ENCODE measurements around the gene ISM1. TPM values are rescaled to one million over a fixed set of nuclear protein-coding genes. Genes with fewer than 3 reads are reported as not detected.

The ISM1 gene
- total and polyA plus RNA-seq, 2 experiments from 2014 or later, result 0.15 to 0.63 TPM

- Histone ChIP-seq H3K9me2 (ENCODE audit: insufficient read depth) (no peaks in the 10 kb centered on the region), H3K79me2 (replicated peaks; ENCODE audit: insufficient read depth) (no peaks in the 10 kb centered on the region), H3K27me3 (ENCODE audit: insufficient read depth) (no peaks in the 10 kb centered on the region), H4K20me1 (replicated peaks; ENCODE audit: insufficient read depth) (no peaks in the 10 kb centered on the region), H3F3A (replicated peaks; ENCODE audit: low read depth) (no peaks in the 10 kb centered on the region), H2AFZ (no peak overlapping the region), H3K4me2 (no peak overlapping the region), H3K27ac (ENCODE audit: low read depth) (no peak overlapping the region), H3K4me1 (ENCODE audit: insufficient read depth) (peaks cover 3% of the 10 kb centered on the region; the same call in 1 of the 2 replicates), H3K4me3 (no peak overlapping the region), H3K36me3 (ENCODE audit: insufficient read depth) (no peaks in the 10 kb centered on the region)
- Mint-ChIP-seq H3K4me3 (no peak overlapping the region), H3K36me3 (ENCODE audit: low read depth) (no peaks in the 10 kb centered on the region), H3K4me1 (peaks cover 9% of the 10 kb centered on the region), H3K27ac (no peak overlapping the region), H3K27me3 (ENCODE audit: insufficient read depth, low read depth, poor library complexity) (peaks cover 7% of the 10 kb centered on the region), H3K9me3 (no peaks in the 10 kb centered on the region)
- no peak for ATAC-seq
- DNase-seq (ENCODE audit: low spot score), result no peak
- TF ChIP-seq EZH2phosphoT487 (IDR thresholded peaks at IDR 0.05; ENCODE audit: unreplicated experiment), result no peak
- TF ChIP-seq CREB1 (CRISPR knock-in tag; IDR thresholded peaks at IDR 0.05; ENCODE audit: low read depth), result no peak
- no peak for TF ChIP-seq NANOG (IDR thresholded peaks at IDR 0.05; ENCODE audit: borderline replicate concordance)
- no peak for TF ChIP-seq ZNF114 (CRISPR knock-in tag; IDR thresholded peaks at IDR 0.05)
- no peak for TF ChIP-seq JUNB (IDR thresholded peaks at IDR 0.05; ENCODE audit: unreplicated experiment)
- TF ChIP-seq, protein P1, sequence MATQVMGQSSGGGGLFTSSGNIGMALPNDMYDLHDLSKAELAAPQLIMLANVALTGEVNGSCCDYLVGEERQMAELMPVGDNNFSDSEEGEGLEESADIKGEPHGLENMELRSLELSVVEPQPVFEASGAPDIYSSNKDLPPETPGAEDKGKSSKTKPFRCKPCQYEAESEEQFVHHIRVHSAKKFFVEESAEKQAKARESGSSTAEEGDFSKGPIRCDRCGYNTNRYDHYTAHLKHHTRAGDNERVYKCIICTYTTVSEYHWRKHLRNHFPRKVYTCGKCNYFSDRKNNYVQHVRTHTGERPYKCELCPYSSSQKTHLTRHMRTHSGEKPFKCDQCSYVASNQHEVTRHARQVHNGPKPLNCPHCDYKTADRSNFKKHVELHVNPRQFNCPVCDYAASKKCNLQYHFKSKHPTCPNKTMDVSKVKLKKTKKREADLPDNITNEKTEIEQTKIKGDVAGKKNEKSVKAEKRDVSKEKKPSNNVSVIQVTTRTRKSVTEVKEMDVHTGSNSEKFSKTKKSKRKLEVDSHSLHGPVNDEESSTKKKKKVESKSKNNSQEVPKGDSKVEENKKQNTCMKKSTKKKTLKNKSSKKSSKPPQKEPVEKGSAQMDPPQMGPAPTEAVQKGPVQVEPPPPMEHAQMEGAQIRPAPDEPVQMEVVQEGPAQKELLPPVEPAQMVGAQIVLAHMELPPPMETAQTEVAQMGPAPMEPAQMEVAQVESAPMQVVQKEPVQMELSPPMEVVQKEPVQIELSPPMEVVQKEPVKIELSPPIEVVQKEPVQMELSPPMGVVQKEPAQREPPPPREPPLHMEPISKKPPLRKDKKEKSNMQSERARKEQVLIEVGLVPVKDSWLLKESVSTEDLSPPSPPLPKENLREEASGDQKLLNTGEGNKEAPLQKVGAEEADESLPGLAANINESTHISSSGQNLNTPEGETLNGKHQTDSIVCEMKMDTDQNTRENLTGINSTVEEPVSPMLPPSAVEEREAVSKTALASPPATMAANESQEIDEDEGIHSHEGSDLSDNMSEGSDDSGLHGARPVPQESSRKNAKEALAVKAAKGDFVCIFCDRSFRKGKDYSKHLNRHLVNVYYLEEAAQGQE (IDR thresholded peaks at IDR 0.05; ENCODE audit: unreplicated experiment), result no peak
- TF ChIP-seq, protein P2, sequence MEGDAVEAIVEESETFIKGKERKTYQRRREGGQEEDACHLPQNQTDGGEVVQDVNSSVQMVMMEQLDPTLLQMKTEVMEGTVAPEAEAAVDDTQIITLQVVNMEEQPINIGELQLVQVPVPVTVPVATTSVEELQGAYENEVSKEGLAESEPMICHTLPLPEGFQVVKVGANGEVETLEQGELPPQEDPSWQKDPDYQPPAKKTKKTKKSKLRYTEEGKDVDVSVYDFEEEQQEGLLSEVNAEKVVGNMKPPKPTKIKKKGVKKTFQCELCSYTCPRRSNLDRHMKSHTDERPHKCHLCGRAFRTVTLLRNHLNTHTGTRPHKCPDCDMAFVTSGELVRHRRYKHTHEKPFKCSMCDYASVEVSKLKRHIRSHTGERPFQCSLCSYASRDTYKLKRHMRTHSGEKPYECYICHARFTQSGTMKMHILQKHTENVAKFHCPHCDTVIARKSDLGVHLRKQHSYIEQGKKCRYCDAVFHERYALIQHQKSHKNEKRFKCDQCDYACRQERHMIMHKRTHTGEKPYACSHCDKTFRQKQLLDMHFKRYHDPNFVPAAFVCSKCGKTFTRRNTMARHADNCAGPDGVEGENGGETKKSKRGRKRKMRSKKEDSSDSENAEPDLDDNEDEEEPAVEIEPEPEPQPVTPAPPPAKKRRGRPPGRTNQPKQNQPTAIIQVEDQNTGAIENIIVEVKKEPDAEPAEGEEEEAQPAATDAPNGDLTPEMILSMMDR (conservative IDR thresholded peaks at IDR 0.05; ENCODE audit: low read depth in 2 of 2), result no peak
- TF ChIP-seq, protein P3, sequence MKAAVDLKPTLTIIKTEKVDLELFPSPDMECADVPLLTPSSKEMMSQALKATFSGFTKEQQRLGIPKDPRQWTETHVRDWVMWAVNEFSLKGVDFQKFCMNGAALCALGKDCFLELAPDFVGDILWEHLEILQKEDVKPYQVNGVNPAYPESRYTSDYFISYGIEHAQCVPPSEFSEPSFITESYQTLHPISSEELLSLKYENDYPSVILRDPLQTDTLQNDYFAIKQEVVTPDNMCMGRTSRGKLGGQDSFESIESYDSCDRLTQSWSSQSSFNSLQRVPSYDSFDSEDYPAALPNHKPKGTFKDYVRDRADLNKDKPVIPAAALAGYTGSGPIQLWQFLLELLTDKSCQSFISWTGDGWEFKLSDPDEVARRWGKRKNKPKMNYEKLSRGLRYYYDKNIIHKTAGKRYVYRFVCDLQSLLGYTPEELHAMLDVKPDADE (IDR thresholded peaks at IDR 0.05), result no peak
- no peak for TF ChIP-seq STAT1 (IDR thresholded peaks at IDR 0.05; ENCODE audit: unreplicated experiment)
- no peak for TF ChIP-seq ZNF331 (CRISPR knock-in tag; IDR thresholded peaks at IDR 0.05; ENCODE audit: low read depth)
- TF ChIP-seq EZH2 (IDR thresholded peaks at IDR 0.05; ENCODE audit: low read depth, unreplicated experiment), result no peak
- no peak for TF ChIP-seq ZNF462 (CRISPR knock-in tag; IDR thresholded peaks at IDR 0.05)
- no peak for TF ChIP-seq POLR2AphosphoS5 (IDR thresholded peaks at IDR 0.05; ENCODE audit: low read depth)
These were observed 127.5 kb downstream of the ISM1 start for GRCh38 chr20:13348311-13349234.
